Measurements from ENCODE around the gene KIFC3. TPM values are rescaled to one million over a fixed set of nuclear protein-coding genes. Genes with fewer than 3 reads are reported as not detected.

The KIFC3 gene
- total and polyA plus RNA-seq, 2 of the 13 experiments (the other 11 are each of a cell fraction or from before 2014, with no cell fraction given): 42.1 to 45.3 TPM

DNA sequence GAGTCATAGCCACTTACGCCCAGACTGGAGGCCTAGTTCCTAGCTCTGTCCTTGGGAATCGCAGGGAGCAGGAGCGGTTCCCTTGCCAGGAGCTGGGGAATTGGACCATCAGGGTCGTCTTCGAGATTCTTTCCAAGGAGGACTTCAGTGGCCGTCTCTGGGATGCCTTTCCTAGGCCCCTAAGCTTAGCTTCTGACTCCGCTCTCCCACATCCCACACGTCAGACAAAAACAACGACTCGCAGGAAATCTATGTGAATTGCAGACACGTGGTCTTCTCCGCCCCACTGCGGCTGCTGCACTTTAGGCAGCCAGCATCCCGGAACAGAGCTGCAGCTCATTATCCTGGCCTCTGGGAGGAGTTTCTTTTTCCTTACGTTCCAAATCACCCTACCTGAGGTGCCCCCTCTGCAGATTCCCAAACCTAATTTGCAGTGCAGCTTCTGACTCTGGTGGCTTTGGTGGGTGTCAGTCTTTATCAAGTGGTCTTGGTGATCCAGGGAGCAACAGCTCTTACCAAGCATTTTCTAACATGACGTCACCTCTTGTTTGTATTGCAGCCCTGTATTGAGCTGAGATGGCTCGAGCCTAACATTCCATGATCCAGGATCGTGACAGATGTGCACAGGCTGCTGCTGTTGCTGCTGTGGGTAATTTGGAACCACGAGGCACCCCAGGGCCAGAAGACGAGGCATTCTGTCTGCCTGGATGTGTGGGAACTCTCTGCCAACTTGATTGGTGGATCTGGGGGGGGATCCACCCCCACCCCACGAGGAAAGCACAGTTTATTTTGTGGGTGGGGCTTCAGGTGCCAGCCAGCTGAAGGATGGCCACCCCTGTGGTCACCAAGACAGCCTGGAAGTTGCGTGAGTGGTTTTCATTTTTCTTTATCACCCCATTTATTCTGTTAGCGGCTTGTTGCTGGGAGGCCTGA lies 65.6 kb downstream of the KIFC3 start (continued):
- TF ChIP-seq, protein P1, sequence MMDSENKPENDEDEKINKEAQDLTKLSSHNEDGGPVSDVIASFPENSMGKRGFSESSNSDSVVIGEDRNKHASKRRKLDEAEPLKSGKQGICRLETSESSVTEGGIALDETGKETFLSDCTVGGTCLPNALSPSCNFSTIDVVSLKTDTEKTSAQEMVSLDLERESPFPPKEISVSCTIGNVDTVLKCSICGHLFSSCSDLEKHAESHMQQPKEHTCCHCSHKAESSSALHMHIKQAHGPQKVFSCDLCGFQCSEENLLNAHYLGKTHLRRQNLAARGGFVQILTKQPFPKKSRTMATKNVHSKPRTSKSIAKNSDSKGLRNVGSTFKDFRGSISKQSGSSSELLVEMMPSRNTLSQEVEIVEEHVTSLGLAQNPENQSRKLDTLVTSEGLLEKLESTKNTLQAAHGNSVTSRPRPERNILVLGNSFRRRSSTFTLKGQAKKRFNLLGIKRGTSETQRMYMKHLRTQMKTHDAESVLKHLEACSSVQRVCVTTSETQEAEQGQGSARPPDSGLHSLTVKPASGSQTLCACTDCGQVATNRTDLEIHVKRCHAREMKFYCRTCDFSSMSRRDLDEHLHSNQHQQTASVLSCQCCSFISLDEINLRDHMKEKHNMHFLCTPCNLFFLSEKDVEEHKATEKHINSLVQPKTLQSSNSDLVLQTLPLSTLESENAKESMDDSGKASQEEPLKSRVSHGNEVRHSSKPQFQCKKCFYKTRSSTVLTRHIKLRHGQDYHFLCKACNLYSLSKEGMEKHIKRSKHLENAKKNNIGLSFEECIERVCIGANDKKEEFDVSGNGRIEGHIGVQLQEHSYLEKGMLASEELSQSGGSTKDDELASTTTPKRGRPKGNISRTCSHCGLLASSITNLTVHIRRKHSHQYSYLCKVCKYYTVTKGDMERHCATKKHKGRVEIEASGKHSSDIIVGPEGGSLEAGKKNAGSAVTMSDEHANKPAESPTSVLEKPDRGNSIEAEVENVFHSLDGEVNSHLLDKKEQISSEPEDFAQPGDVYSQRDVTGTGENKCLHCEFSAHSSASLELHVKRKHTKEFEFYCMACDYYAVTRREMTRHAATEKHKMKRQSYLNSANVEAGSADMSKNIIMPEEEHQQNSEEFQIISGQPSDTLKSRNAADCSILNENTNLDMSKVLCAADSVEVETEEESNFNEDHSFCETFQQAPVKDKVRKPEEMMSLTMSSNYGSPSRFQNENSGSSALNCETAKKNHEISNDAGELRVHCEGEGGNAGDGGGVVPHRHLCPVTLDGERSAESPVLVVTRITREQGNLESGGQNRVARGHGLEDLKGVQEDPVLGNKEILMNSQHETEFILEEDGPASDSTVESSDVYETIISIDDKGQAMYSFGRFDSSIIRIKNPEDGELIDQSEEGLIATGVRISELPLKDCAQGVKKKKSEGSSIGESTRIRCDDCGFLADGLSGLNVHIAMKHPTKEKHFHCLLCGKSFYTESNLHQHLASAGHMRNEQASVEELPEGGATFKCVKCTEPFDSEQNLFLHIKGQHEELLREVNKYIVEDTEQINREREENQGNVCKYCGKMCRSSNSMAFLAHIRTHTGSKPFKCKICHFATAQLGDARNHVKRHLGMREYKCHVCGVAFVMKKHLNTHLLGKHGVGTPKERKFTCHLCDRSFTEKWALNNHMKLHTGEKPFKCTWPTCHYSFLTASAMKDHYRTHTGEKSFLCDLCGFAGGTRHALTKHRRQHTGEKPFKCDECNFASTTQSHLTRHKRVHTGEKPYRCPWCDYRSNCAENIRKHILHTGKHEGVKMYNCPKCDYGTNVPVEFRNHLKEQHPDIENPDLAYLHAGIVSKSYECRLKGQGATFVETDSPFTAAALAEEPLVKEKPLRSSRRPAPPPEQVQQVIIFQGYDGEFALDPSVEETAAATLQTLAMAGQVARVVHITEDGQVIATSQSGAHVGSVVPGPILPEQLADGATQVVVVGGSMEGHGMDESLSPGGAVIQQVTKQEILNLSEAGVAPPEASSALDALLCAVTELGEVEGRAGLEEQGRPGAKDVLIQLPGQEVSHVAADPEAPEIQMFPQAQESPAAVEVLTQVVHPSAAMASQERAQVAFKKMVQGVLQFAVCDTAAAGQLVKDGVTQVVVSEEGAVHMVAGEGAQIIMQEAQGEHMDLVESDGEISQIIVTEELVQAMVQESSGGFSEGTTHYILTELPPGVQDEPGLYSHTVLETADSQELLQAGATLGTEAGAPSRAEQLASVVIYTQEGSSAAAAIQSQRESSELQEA (CRISPR knock-in tag; IDR thresholded peaks at IDR 0.05; ENCODE audit: not compliant biosample characterization): no peak
- no peak for TF ChIP-seq MATR3 (CRISPR knock-in tag; IDR thresholded peaks at IDR 0.05)
- TF ChIP-seq, protein P2, sequence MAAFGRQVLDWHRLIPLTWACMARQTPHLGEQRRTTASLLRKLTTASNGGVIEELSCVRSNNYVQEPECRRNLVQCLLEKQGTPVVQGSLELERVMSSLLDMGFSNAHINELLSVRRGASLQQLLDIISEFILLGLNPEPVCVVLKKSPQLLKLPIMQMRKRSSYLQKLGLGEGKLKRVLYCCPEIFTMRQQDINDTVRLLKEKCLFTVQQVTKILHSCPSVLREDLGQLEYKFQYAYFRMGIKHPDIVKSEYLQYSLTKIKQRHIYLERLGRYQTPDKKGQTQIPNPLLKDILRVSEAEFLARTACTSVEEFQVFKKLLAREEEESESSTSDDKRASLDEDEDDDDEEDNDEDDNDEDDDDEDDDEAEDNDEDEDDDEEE (CRISPR knock-in tag; IDR thresholded peaks at IDR 0.05): no peak
- TF ChIP-seq NAIF1 (CRISPR knock-in tag; IDR thresholded peaks at IDR 0.05; ENCODE audit: borderline replicate concordance): peak; percentile 77; the same call in 1 of the 2 replicates
- TF ChIP-seq ZNF598 (CRISPR knock-in tag; IDR thresholded peaks at IDR 0.05; ENCODE audit: borderline replicate concordance): no peak
- no peak for TF ChIP-seq JARID2 (CRISPR knock-in tag; IDR thresholded peaks at IDR 0.05; ENCODE audit: insufficient replicate concordance)
- no peak for TF ChIP-seq ZFYVE20 (CRISPR knock-in tag; IDR thresholded peaks at IDR 0.05; ENCODE audit: borderline replicate concordance, low read depth)
- peak; percentile 34; the same call in 1 of the 2 replicates for TF ChIP-seq KMT2A (CRISPR knock-in tag; IDR thresholded peaks at IDR 0.05)
- TF ChIP-seq ETV5 (CRISPR knock-in tag; IDR thresholded peaks at IDR 0.05; ENCODE audit: borderline replicate concordance): no peak
- no peak for TF ChIP-seq SOX6 (IDR thresholded peaks at IDR 0.05)
- TF ChIP-seq SOX6 (CRISPR knock-in tag; IDR thresholded peaks at IDR 0.05): peak; percentile 57
- TF ChIP-seq, protein P3, sequence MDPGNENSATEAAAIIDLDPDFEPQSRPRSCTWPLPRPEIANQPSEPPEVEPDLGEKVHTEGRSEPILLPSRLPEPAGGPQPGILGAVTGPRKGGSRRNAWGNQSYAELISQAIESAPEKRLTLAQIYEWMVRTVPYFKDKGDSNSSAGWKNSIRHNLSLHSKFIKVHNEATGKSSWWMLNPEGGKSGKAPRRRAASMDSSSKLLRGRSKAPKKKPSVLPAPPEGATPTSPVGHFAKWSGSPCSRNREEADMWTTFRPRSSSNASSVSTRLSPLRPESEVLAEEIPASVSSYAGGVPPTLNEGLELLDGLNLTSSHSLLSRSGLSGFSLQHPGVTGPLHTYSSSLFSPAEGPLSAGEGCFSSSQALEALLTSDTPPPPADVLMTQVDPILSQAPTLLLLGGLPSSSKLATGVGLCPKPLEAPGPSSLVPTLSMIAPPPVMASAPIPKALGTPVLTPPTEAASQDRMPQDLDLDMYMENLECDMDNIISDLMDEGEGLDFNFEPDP (CRISPR knock-in tag; conservative IDR thresholded peaks at IDR 0.05): 0 out of 2 replicates have a peak, but pooled peaks have one; percentile 66
- TF ChIP-seq JUN (CRISPR knock-in tag; IDR thresholded peaks at IDR 0.05): peak; percentile 75
- no peak for TF ChIP-seq ZNF484 (CRISPR knock-in tag; IDR thresholded peaks at IDR 0.05; ENCODE audit: borderline replicate concordance, low read depth)
- peak; percentile 40; the same call in 1 of the 2 replicates for TF ChIP-seq HDAC2 (CRISPR knock-in tag; IDR thresholded peaks at IDR 0.05)
- TF ChIP-seq JUNB (CRISPR knock-in tag; IDR thresholded peaks at IDR 0.05; ENCODE audit: borderline replicate concordance): no peak
- no peak for TF ChIP-seq HMG20A (CRISPR knock-in tag; IDR thresholded peaks at IDR 0.05; ENCODE audit: borderline replicate concordance)

Measured in HepG2 (cell line).